Measurements from ENCODE around the gene RBCK1. TPM values are rescaled to one million over a fixed set of nuclear protein-coding genes. Genes with fewer than 3 reads are reported as not detected.
A peak's percentile ranks its signal among the peaks of the same experiment; 100 is the strongest.

The RBCK1 gene
- total RNA-seq, 1 experiment from 2014 or later = 46.8 TPM

DNA sequence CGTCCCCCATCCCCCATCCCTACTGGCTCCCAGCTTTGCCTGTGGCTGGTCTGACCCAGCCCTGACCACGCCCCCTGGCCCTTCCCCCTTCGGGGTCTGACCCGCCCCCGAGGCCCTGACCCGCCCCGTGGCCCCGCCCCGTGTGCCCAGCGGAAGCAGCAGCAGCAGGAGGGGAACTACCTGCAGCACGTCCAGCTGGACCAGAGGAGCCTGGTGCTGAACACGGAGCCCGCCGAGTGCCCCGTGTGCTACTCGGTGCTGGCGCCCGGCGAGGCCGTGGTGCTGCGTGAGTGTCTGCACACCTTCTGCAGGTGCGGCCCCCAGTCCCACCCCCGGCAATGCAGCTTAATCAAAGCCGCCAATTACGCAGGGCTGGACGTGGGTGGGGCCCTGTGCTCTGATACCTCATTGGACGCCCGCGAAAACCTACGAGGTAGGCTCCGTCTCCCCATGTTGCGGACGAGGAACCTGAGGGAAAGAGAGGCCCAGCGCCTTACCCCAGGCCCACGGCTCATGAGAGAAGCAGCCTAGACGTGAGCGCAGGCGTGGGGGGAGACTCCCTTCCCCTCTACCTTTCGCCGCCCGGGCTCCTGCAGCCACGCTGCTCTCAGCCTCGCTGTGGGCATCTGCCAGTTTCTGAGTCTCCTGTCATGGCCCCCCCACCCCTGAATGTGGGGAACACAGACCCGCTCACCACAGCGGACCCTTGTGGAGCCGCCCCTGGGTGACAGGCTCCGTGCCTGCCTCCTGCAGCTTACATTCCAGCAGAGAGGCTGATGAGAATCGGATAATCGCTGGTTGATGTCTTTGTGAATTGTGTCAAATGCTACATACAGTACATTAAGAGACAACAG lies 12.8 kb downstream of the RBCK1 start:
- no peaks in the 10 kb centered on the region for H3K9me3 ChIP-seq (ENCODE audit: control insufficient read depth, low read depth, low read length)
- no peak overlapping the region for H3K4me2 ChIP-seq (ENCODE audit: insufficient read depth, insufficient read length, low read length)
- no peak overlapping the region for H3K4ac ChIP-seq (ENCODE audit: low read depth, low read length)
- no peak overlapping the region for H3K14ac ChIP-seq (ENCODE audit: insufficient read depth, low read length)
- no peaks in the 10 kb centered on the region for H3K27me3 ChIP-seq (ENCODE audit: insufficient read depth, low read length)
- H2BK15ac ChIP-seq (ENCODE audit: low read depth, low read length) = 0 out of 2 replicates have a peak overlapping the region, but pooled peaks have one; percentile 37
- no peak overlapping the region for H3K9ac ChIP-seq (ENCODE audit: extremely low read depth, insufficient read length, low read length)
- H4K5ac ChIP-seq (ENCODE audit: insufficient read length, low read depth, low read length) = no peak overlapping the region
- H3K79me2 ChIP-seq (ENCODE audit: insufficient read depth, low read length) = no peaks in the 10 kb centered on the region
- H4K8ac ChIP-seq (replicated peaks; ENCODE audit: insufficient read length, low read depth, low read length) = no peak overlapping the region
- no peak overlapping the region for H2AFZ ChIP-seq (ENCODE audit: low read length)
- H4K20me1 ChIP-seq (ENCODE audit: control insufficient read depth, insufficient read depth, insufficient read length) = no peaks in the 10 kb centered on the region
- H3K4me1 Mint-ChIP-seq = no peaks in the 10 kb centered on the region
- H3K23me2 ChIP-seq (ENCODE audit: insufficient read length, low read depth, low read length, poor library complexity, severe bottlenecking) = no peaks in the 10 kb centered on the region
- peak; percentile 49 for DNase-seq
- peaks cover 39 to 63% (median 55%) of the 10 kb centered on the region in 3 experiments for H3K36me3 Mint-ChIP-seq (ENCODE audit: insufficient read depth in 1 of 3, low read depth in 3 of 3)
- H2AK5ac ChIP-seq (ENCODE audit: insufficient read length, low read length) = no peak overlapping the region
- no peak overlapping the region for H2BK5ac ChIP-seq (ENCODE audit: insufficient read length, low read length)
- H3K27me3 Mint-ChIP-seq (ENCODE audit: low read depth) = peaks cover 2% of the 10 kb centered on the region; the same call in 1 of the 2 replicates
- H3K23ac ChIP-seq (ENCODE audit: insufficient read length, low read depth, low read length) = no peak overlapping the region
- H3K4me3 Mint-ChIP-seq = no peak overlapping the region
- no peak overlapping the region for H2BK120ac ChIP-seq (ENCODE audit: low read depth, low read length, poor library complexity, severe bottlenecking)
- H3K27ac ChIP-seq (ENCODE audit: insufficient read length, low read depth, low read length) = no peak overlapping the region
- no peak overlapping the region for H3T11ph ChIP-seq (ENCODE audit: low read length)
- no CpG with 5 or more reads among the region's 49 CpGs for WGBS (ENCODE audit: extremely low coverage, insufficient read length, low lambda C conversion rate)
- H3K27ac Mint-ChIP-seq = no peak overlapping the region
- H3K56ac ChIP-seq (ENCODE audit: insufficient read length, low read depth, low read length) = no peak overlapping the region
- no peak for TF ChIP-seq CTCF (conservative IDR thresholded peaks at IDR 0.05)
- H2BK20ac ChIP-seq (ENCODE audit: low read depth, low read length, poor library complexity, severe bottlenecking) = no peak overlapping the region
- H2BK12ac ChIP-seq (ENCODE audit: insufficient read length, low read depth, low read length) = no peak overlapping the region
- H3K18ac ChIP-seq (ENCODE audit: insufficient read length, low read depth, low read length) = no peak overlapping the region
- peaks cover 0 to 7% of the 10 kb centered on the region in 2 experiments; a peak in 3 of 5 replicates for H3K9me3 Mint-ChIP-seq
- no peaks in the 10 kb centered on the region for H3K79me1 ChIP-seq (ENCODE audit: insufficient read depth, low read depth, low read length, poor library complexity, severe bottlenecking)
- no peak overlapping the region for H4K91ac ChIP-seq (ENCODE audit: insufficient read length, low read depth, low read length)
- H3K4me1 ChIP-seq (ENCODE audit: insufficient read depth, low read length) = no peaks in the 10 kb centered on the region

Data from H9 (cell line).